Neural progenitor cell (in vitro differentiated cells): ENCODE results near the gene ITSN1.

Experiments used
- CTCF ChIP-seq: fragments of 200-600 bp; sonication (generic); IDR thresholded peaks from 2 replicates; pipeline ENCODE4 v1.5.1; 2017; ENCODE audit warnings: antibody characterized with exemption, mild to moderate bottlenecking
- EZH2 ChIP-seq: fragments of 200-600 bp; sonication (generic); IDR thresholded peaks from 2 replicates; pipeline ENCODE4 v1.6.1; 2017; ENCODE audit warnings: antibody characterized with exemption, mild to moderate bottlenecking, moderate library complexity
- EZH2phosphoT487 ChIP-seq: fragments of 200-600 bp; sonication (generic); IDR thresholded peaks from 2 replicates; pipeline ENCODE4 v1.6.1; 2017; ENCODE audit warnings: antibody characterized with exemption

GRCh38 chr21:33729641-33730040 lies 87.3 kb downstream of the ITSN1 start:
- TF ChIP-seq CTCF (no peak), EZH2phosphoT487 (no peak), EZH2 (no peak)
